GM10248 (cell line): Measurements from ENCODE around the gene DOCK6.

Experiments used
- CTCF ChIA-PET: fragments of 300-600 bp; sonication (Branson Sonifier 250); formaldehyde crosslinking; extraction: SDS; loops from one replicate; lab custom pipeline; 2021; ENCODE audit warnings: antibody characterized with exemption; lab: Yijun Ruan, JAX
- POLR2A ChIA-PET: fragments of 350-650 bp; sonication (Branson Sonifier 250); formaldehyde crosslinking; extraction: SDS; loops from one replicate; lab custom pipeline; 2020; ENCODE audit warnings: antibody characterized with exemption; lab: Yijun Ruan, JAX
- DNase-seq: peaks from one replicate; pipeline ENCODE4 v3.0.0; 2012; ENCODE audit errors: extremely low spot score
- TF ChIP-seq, protein P1 (sequence below): IDR thresholded peaks from 2 replicates; pipeline ENCODE4 v1.5.1; 2012; ENCODE audit warnings: mild to moderate bottlenecking, low read depth; ENCODE audit errors: extremely low read depth, missing control alignments, control extremely low read depth

Gene DOCK6

DNA sequence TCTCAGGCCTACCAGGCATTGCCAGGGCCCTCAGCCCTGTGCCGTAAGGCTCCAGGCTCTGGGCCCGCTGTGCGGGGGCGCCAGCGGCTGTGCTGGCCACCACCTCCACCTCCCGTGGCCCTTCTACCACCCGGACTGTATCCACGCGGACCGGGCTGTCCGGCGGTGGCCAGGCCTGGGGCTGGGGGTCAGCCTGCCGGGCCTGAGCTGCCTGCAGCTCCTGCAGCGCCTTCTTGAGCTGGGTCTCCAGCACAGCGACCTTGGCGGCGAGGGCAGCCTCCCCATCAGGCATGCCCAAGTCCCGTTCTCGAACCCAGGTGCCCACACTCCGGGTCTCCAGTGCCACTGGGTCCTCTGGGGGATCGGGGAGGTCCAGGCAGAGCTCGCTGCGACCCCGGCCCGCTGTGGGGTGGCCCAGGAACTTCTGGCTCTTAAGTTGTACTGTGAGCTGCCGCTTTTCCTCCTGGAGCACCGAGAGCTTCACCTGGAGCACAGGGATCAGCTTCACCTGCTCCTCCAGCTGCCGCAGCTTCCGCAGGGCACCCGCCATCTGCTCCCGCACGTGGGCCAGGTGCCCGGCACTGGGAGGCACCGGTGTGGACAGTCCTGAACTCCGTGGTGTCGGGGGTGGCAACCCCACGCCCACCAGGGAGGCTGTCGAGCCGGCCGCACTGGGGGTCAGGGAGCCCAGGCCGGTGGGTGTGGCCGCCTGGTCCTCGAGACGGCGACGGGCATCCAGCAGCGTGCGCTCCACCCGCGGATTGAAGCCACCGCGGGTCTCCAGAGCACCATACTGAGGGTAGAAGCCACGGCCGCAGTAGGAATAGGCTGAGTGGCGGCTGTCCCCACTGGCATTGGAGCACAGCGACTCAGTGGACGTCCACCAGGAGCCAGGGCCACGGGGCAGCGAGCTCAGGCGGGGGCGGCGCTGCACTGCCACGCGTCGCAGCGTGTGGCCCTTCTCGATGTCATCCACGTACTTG lies 69.1 kb downstream of the DOCK6 start:
- DNase-seq: no peak
- TF ChIP-seq, protein P1, sequence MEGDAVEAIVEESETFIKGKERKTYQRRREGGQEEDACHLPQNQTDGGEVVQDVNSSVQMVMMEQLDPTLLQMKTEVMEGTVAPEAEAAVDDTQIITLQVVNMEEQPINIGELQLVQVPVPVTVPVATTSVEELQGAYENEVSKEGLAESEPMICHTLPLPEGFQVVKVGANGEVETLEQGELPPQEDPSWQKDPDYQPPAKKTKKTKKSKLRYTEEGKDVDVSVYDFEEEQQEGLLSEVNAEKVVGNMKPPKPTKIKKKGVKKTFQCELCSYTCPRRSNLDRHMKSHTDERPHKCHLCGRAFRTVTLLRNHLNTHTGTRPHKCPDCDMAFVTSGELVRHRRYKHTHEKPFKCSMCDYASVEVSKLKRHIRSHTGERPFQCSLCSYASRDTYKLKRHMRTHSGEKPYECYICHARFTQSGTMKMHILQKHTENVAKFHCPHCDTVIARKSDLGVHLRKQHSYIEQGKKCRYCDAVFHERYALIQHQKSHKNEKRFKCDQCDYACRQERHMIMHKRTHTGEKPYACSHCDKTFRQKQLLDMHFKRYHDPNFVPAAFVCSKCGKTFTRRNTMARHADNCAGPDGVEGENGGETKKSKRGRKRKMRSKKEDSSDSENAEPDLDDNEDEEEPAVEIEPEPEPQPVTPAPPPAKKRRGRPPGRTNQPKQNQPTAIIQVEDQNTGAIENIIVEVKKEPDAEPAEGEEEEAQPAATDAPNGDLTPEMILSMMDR: no peak
- POLR2A ChIA-PET: interaction anchor here (0.6 kb wide), 1 partner anchor 51 kb away, joined by 3 read pairs; no protein-coding TSS in a partner anchor
- CTCF ChIA-PET: interaction anchor here (1.1 kb wide), 1 partner anchor 10 kb away, joined by 3 read pairs; no protein-coding TSS in a partner anchor

DNA sequence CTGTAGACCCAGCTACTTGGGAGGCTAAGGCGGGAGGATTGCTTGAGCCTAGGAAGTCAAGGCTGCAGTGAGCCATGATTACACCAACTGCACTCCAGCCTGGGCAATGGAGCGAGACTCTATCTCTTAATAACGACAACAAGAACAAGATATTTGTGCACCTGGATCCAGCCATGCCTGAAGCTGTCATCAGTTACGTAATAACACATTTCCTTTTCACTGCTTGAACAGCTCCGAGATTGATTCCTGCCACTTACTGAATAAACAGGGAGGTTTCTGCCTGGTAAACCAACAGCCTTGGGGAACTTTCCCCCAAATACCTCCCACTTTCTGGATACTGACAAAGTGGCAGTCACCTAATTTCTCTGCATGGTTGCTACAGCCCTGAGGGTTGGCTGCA lies 70.4 kb downstream of the DOCK6 start:
- POLR2A ChIA-PET: no interaction called here
- DNase-seq: no peak
- CTCF ChIA-PET: interaction anchor here (1.1 to 1.4 kb wide), 3 partner anchors 9 to 66 kb away, joined by 3 read pairs; no protein-coding TSS in a partner anchor
- TF ChIP-seq, protein P1: no peak

DNA sequence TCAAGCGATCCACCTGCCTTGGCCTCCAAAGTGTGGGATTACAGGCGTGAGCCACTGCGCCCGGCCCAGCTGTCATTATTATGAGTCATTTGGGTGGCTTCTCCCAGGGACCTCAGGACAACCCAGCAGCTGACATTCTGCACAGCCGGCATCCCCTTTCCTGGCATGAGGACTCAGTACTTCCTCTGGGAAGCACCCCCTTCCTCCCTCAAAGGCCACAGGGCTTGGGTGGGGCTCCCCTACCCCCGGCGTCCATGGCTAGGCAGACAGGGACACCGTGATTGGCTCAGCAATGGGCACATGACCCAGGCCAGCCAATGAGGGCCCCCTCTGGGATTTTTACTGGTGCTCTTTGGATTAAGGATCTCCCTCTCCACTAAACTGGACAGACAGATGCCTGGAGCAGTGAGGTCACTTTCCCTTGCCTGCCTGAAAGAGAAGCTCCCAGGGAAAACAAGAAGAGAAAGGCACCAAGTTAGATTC lies 71.0 kb downstream of the DOCK6 start:
- CTCF ChIA-PET: interaction anchor here (1.4 kb wide), 2 partner anchors 15 to 66 kb away, joined by 3 read pairs; no protein-coding TSS in a partner anchor
- POLR2A ChIA-PET: no interaction called here
- TF ChIP-seq, protein P1: no peak
- no peak for DNase-seq

DNA sequence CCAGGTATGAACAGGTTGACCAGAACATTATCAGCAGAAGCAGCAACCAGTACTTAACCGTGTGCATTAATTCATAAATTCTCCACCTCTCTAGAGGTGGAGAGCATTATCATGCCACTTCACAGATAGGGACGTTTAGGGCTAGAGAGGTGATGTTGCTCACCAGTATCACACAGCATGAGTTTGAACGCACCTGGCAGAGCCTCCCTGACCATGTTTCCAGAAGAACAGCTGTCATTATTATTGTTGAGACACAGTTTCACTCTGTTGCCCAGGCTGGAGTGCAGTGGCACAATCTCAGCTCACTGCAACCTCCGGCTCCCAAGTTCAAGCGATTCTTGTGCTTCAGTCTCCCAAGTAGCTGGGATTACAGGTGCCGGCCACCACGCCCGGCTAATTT lies 71.8 kb downstream of the DOCK6 start:
- TF ChIP-seq, protein P1: no peak
- DNase-seq: no peak
- ChIA-PET POLR2A (no interaction called here), CTCF (no interaction called here)

DNA sequence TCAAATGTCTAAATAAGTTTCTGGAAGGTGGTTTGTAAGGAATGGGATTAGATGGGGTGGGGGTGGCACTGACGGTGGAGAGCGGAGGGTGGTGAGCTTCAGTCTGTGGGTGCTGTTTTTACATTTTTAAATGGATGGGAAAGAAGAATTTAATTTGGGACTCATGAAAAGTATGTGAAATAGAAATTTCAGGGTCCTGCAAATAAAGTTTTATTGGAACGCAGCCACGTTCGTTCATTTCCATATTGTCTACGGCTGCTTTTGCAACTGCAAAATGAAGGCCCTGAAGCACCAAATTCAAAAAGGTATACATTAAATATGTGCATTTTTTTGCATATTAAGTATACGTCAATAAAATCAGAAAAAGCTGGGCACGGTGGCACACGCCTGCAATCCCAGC lies 74.9 kb downstream of the DOCK6 start:
- DNase-seq: no peak
- TF ChIP-seq, protein P1: no peak
- ChIA-PET CTCF (interaction anchor here (0.7 to 1.3 kb wide), 3 partner anchors 16 to 251 kb away, joined by 3 to 4 read pairs (median 3); no protein-coding TSS in a partner anchor), POLR2A (no interaction called here)

DNA sequence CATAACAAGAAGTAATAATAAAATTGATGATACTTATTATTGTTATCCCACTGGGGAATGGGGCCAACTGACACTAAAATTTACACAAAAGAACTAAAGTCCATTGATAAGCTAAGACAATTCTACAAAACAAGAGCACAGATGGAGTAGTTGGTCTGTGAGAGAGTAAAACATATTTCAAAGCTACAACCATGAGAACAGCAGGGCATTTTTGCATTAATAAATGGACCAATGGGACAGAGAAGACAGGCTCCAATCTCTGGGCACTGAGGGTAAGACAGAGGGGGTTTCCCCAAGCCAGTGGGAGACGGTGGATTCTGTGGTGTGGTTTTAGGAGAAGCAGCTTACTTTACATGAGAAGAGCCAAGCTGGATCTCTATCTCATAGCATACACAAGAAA lies 79.3 kb downstream of the DOCK6 start:
- POLR2A ChIA-PET: no interaction called here
- CTCF ChIA-PET: interaction anchor here (0.9 to 1.1 kb wide), 3 partner anchors 9 to 56 kb away, joined by 3 read pairs; no protein-coding TSS in a partner anchor
- TF ChIP-seq, protein P1: no peak
- no peak for DNase-seq
